ENCODE measurements around the gene YAP1.

The YAP1 gene

DNA sequence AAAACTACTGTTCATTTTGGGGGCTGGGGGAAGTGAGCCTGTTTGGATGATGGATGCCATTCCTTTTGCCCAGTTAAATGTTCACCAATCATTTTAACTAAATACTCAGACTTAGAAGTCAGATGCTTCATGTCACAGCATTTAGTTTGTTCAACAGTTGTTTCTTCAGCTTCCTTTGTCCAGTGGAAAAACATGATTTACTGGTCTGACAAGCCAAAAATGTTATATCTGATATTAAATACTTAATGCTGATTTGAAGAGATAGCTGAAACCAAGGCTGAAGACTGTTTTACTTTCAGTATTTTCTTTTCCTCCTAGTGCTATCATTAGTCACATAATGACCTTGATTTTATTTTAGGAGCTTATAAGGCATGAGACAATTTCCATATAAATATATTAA lies 119.9 kb downstream of the YAP1 start:
- intact Hi-C loops (cut with DNase I; ENCODE audit: low total_unique reads), result no loop called here
- H3K27ac ChIP-seq, result peak overlapping the region in 1 of 2 donors; percentile 18
- H3K36me3 ChIP-seq, result peaks cover 5 to 34% (median 29%) of the 10 kb centered on the region in 3 donors
- H3K4me3 ChIP-seq, result no peak overlapping the region
- DNase-seq, result no peak
- no peaks in the 10 kb centered on the region for H3K9me3 ChIP-seq
- H3K4me1 ChIP-seq, result peaks cover 0 to 43% (median 19%) of the 10 kb centered on the region in 4 donors
- no peaks in the 10 kb centered on the region for H3K27me3 ChIP-seq
- TF ChIP-seq, protein P1, sequence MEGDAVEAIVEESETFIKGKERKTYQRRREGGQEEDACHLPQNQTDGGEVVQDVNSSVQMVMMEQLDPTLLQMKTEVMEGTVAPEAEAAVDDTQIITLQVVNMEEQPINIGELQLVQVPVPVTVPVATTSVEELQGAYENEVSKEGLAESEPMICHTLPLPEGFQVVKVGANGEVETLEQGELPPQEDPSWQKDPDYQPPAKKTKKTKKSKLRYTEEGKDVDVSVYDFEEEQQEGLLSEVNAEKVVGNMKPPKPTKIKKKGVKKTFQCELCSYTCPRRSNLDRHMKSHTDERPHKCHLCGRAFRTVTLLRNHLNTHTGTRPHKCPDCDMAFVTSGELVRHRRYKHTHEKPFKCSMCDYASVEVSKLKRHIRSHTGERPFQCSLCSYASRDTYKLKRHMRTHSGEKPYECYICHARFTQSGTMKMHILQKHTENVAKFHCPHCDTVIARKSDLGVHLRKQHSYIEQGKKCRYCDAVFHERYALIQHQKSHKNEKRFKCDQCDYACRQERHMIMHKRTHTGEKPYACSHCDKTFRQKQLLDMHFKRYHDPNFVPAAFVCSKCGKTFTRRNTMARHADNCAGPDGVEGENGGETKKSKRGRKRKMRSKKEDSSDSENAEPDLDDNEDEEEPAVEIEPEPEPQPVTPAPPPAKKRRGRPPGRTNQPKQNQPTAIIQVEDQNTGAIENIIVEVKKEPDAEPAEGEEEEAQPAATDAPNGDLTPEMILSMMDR (IDR thresholded peaks at IDR 0.05), result no peak

DNA sequence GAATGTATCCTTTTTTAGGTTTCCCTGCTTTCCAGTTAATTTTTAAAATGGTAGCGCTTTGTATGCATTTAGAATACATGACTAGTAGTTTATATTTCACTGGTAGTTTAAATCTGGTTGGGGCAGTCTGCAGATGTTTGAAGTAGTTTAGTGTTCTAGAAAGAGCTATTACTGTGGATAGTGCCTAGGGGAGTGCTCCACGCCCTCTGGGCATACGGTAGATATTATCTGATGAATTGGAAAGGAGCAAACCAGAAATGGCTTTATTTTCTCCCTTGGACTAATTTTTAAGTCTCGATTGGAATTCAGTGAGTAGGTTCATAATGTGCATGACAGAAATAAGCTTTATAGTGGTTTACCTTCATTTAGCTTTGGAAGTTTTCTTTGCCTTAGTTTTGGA lies 120.7 kb downstream of the YAP1 start:
- Histone ChIP-seq H3K4me3 (no peak overlapping the region), H3K9me3 (no peaks in the 10 kb centered on the region), H3K4me1 (peaks cover 0 to 39% (median 18%) of the 10 kb centered on the region in 4 donors), H3K27me3 (no peaks in the 10 kb centered on the region), H3K36me3 (peaks cover 5 to 31% (median 24%) of the 10 kb centered on the region in 3 donors), H3K27ac (no peak overlapping the region)
- TF ChIP-seq, protein P1 (IDR thresholded peaks at IDR 0.05), result no peak
- intact Hi-C loops (cut with DNase I; ENCODE audit: low total_unique reads), result no loop called here
- no peak for DNase-seq

DNA sequence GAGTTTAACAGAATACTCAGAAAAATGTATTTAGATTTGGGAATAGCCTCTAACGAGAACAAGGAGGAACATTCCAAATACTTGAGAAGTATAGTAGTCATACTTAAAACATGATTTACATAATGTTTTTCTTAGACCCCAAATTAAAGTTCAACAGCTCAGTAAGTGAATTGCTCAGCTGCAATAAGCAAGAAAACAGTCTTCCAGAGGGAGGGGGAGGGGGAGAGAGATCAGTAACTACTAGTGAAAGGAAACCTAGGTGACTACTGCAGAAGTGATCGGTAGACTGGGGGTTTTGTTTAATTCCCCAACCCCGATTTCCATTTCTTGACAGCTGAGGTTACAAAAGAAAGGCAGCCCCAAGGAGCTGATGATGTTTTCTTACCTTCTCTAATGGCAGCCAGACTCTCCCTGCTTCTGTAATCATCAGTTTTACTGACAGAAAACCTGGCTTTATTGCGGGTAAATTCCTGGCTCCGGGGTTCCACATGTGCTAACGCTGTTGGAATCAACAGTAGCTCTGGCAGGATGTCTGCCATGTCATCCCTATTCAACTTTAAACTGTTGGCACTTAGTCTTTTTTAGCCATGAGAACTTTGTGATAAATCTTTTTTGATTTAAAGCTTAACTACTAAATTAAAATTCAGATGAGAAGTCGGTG lies 124.7 kb downstream of the YAP1 start:
- H3K4me1 ChIP-seq, result peaks cover 0 to 15% (median 7%) of the 10 kb centered on the region in 4 donors
- no peaks in the 10 kb centered on the region for H3K27me3 ChIP-seq
- TF ChIP-seq, protein P1 (IDR thresholded peaks at IDR 0.05), result no peak
- no peak overlapping the region for H3K4me3 ChIP-seq
- no peaks in the 10 kb centered on the region for H3K9me3 ChIP-seq
- peaks cover 0 to 7% (median 7%) of the 10 kb centered on the region in 3 donors for H3K36me3 ChIP-seq
- intact Hi-C loops (cut with DNase I; ENCODE audit: low total_unique reads), result no loop called here
- H3K27ac ChIP-seq, result no peak overlapping the region
- DNase-seq, result no peak

DNA sequence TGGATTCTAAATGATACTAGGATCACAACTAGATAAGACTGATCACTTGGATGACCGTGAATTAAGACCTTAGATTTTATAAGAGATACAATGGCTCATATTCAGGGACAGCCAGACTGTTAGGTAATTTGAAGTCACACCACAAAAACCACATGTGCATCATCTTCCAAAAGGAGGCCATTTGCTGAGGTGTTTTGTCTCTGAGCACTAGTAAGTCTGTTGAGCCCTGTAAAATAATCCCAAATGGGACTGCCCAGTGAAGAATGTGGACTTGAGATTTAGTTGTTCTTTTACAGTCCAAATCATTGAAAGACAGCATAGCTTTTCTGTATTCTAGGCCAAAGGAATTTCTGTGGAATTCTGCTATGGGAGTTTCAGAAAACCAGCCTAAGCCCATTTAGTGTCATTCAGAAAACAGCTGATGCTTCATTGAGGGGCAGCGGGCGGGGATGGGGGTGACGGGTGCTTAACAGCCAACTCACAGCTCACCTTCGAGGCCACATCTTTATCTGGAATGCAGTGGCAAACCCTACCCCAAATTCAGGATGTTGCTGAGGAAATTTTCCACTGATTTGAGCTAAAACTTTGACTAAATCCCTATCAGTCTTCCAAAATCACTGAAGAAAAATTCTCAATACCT lies 127.0 kb downstream of the YAP1 start:
- intact Hi-C loops (cut with DNase I; ENCODE audit: low total_unique reads), result no loop called here
- Histone ChIP-seq H3K27me3 (no peaks in the 10 kb centered on the region), H3K36me3 (peaks cover 0 to 7% (median 4%) of the 10 kb centered on the region in 3 donors), H3K4me3 (no peak overlapping the region), H3K27ac (no peak overlapping the region), H3K9me3 (no peaks in the 10 kb centered on the region), H3K4me1 (peaks cover 0 to 16% (median 3%) of the 10 kb centered on the region in 4 donors)
- DNase-seq, result no peak
- TF ChIP-seq, protein P1 (IDR thresholded peaks at IDR 0.05), result no peak

DNA sequence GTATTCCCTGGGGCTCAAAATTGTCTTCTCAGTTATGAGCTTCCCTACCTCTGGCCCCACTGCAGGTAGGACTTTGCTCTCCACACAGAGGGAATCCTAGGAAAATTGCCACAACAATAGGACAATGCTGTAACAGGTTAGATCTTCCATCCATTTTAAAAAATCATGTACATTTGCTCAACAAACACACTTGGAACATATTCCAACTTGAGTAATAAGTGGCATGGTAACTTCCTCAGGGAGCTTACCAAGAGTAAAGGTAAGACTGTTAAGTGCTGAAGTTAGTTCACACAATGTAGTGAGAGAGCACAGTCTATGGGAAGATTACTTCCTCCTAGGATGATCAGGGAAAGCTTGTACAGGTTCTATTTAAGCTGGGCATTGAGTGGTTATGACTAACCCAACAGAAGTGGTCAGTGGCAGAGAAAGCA lies 128.2 kb downstream of the YAP1 start:
- Histone ChIP-seq H3K4me3 (no peak overlapping the region), H3K27ac (no peak overlapping the region), H3K9me3 (no peaks in the 10 kb centered on the region), H3K4me1 (peaks cover 0 to 24% (median 6%) of the 10 kb centered on the region in 4 donors), H3K36me3 (peaks cover 0 to 7% (median 4%) of the 10 kb centered on the region in 3 donors), H3K27me3 (no peaks in the 10 kb centered on the region)
- TF ChIP-seq, protein P1 (IDR thresholded peaks at IDR 0.05), result no peak
- intact Hi-C loops (cut with DNase I; ENCODE audit: low total_unique reads), result no loop called here
- no peak for DNase-seq
